ENCODE measurements around the gene MSTO1. TPM values are rescaled to one million over a fixed set of nuclear protein-coding genes. Genes with fewer than 3 reads are reported as not detected.
"Not testable (repeated sequence)": the region's sequence is repeated elsewhere in the genome, so short reads cannot be mapped to it uniquely, and the experiment has no call there.

The MSTO1 gene
- polyA plus RNA-seq, 1 donor from 2014 or later = 53.8 TPM

DNA sequence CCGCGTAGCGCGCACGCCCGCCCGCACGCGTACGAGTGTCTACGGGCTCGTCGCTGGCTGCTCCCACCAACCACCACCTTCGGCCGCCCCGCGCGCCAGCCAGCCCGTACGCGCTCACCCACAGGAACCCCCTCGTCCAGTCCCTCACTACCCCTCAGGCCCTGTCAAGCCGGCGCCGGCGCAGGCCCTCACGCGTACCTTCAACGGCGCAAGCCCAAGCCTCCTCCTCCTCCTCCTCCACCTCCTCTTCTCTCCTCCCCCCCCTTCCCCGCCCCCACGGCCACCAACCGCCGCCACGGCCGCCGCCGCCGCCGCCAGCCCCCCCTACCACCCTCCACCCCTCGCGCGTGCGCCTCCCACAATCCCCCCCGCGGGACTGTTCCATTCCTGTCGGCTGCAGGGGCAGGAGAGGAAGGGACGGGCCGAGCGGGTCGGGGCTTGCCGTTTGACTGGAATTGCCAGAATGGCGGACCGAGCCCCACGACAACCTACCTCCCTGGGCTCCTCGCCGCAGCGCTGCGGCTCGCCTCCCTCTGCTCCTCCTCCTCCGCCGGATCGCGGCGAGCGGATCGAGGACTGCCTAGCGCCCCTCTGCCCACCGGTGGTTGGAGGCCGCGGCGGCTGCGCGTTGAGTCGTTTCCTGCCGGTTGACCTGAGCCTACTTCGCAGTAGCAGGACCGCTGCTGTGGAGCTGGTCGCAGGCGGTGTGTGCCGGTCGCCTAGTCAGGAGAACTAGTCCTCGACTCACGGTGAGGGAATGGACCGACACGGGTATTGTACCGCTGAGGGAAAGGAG, 47.2 kb upstream of the MSTO1 start, which contains the start of gene ASH1L:
Gene ASH1L (minus strand): TSS at position 223 of the 796 bp plus-strand sequence. CDS start 41,284 bp downstream, outside the sequence.
- H3K4me2 ChIP-seq (ENCODE audit: low read length) = peak within 1 kb of the TSS; percentile 76
- peak within 1 kb of the TSS; percentile 100 for H3K27ac ChIP-seq (ENCODE audit: low read length)
- no peaks in the 10 kb centered on the region for H3K9me3 ChIP-seq (ENCODE audit: low read length)
- peak within 1 kb of the TSS; percentile 99 for H3K9ac ChIP-seq (ENCODE audit: low read length)
- TF ChIP-seq MXI1 (conservative IDR thresholded peaks at IDR 0.05; ENCODE audit: poor library complexity, severe bottlenecking) (no peak), SMC3 (conservative IDR thresholded peaks at IDR 0.05; ENCODE audit: poor library complexity) (no peak), TAF1 (IDR thresholded peaks at IDR 0.05; ENCODE audit: low read depth) (peak; percentile 63), POLR2AphosphoS5 (IDR thresholded peaks at IDR 0.05) (peak; percentile 83), EZH2 (IDR thresholded peaks at IDR 0.05; ENCODE audit: borderline replicate concordance, insufficient read depth, low read length, poor library complexity, severe bottlenecking) (no peak), RAD21 (conservative IDR thresholded peaks at IDR 0.05) (peak; percentile 52), EP300 (conservative IDR thresholded peaks at IDR 0.05; ENCODE audit: poor library complexity, severe bottlenecking) (peak; percentile 52)
- TF ChIP-seq, protein P1, sequence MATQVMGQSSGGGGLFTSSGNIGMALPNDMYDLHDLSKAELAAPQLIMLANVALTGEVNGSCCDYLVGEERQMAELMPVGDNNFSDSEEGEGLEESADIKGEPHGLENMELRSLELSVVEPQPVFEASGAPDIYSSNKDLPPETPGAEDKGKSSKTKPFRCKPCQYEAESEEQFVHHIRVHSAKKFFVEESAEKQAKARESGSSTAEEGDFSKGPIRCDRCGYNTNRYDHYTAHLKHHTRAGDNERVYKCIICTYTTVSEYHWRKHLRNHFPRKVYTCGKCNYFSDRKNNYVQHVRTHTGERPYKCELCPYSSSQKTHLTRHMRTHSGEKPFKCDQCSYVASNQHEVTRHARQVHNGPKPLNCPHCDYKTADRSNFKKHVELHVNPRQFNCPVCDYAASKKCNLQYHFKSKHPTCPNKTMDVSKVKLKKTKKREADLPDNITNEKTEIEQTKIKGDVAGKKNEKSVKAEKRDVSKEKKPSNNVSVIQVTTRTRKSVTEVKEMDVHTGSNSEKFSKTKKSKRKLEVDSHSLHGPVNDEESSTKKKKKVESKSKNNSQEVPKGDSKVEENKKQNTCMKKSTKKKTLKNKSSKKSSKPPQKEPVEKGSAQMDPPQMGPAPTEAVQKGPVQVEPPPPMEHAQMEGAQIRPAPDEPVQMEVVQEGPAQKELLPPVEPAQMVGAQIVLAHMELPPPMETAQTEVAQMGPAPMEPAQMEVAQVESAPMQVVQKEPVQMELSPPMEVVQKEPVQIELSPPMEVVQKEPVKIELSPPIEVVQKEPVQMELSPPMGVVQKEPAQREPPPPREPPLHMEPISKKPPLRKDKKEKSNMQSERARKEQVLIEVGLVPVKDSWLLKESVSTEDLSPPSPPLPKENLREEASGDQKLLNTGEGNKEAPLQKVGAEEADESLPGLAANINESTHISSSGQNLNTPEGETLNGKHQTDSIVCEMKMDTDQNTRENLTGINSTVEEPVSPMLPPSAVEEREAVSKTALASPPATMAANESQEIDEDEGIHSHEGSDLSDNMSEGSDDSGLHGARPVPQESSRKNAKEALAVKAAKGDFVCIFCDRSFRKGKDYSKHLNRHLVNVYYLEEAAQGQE (IDR thresholded peaks at IDR 0.05; ENCODE audit: borderline replicate concordance) = peak; percentile 60
- TF ChIP-seq, protein P2, sequence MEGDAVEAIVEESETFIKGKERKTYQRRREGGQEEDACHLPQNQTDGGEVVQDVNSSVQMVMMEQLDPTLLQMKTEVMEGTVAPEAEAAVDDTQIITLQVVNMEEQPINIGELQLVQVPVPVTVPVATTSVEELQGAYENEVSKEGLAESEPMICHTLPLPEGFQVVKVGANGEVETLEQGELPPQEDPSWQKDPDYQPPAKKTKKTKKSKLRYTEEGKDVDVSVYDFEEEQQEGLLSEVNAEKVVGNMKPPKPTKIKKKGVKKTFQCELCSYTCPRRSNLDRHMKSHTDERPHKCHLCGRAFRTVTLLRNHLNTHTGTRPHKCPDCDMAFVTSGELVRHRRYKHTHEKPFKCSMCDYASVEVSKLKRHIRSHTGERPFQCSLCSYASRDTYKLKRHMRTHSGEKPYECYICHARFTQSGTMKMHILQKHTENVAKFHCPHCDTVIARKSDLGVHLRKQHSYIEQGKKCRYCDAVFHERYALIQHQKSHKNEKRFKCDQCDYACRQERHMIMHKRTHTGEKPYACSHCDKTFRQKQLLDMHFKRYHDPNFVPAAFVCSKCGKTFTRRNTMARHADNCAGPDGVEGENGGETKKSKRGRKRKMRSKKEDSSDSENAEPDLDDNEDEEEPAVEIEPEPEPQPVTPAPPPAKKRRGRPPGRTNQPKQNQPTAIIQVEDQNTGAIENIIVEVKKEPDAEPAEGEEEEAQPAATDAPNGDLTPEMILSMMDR (IDR thresholded peaks at IDR 0.05; ENCODE audit: poor library complexity, severe bottlenecking) = no peak
- H3F3A ChIP-seq (ENCODE audit: insufficient read depth, low read length, poor library complexity, severe bottlenecking) = peaks cover 3% of the 10 kb centered on the region
- no peaks in the 10 kb centered on the region for H3K9me2 ChIP-seq (ENCODE audit: insufficient read depth, low read length)
- no peaks in the 10 kb centered on the region for H3K36me3 ChIP-seq (ENCODE audit: insufficient read depth, low read length)
- peaks cover 4% of the 10 kb centered on the region for H4K20me1 ChIP-seq (ENCODE audit: insufficient read depth)
- peak within 1 kb of the TSS; percentile 87 for H2AFZ ChIP-seq (ENCODE audit: low read depth, low read length)
- H3K79me2 ChIP-seq (replicated peaks; ENCODE audit: insufficient read depth, low read length) = peaks cover 56% of the 10 kb centered on the region
- peak within 1 kb of the TSS; percentile 88 for H3K4me3 ChIP-seq (ENCODE audit: low read length)
- no peaks in the 10 kb centered on the region for H3K27me3 ChIP-seq (ENCODE audit: insufficient read depth, low read depth, low read length)

DNA sequence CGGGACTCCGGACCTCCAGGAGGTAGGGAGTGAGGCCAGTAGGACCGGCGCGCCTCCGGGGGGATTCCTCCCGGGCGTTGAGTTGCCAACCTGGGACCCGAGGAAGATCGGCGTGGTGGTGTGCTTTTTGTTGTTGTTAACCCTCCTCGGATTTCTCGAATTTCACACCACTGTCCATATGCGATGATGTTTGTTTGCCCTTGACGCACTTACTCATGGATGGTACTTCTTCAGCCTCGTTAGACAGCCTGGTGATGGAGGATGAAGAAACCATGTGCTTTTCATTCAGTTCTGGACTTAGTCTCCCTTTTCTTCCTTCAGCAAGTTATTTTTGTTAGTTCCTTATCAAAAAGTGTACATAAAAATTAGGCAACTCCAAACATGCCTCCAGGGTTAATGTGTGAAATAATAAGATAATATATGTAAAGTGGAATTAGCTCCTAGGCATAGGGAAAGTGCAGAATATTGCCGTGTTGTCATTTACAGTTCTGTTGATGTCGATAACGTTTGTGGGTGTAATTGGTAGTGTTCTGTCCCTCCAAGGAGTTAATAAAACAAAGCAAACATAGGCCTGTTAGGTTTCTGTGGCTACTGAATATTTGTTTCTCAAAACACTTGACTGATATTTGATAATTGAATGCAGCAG, 46.5 kb upstream of the MSTO1 start:
- H3K36me3 ChIP-seq (ENCODE audit: insufficient read depth, low read length); H3K27me3 ChIP-seq (ENCODE audit: insufficient read depth, low read depth, low read length); H4K20me1 ChIP-seq (ENCODE audit: insufficient read depth); H3K9me2 ChIP-seq (ENCODE audit: insufficient read depth, low read length); H3F3A ChIP-seq (ENCODE audit: insufficient read depth, low read length, poor library complexity, severe bottlenecking); H3K9me3 ChIP-seq (ENCODE audit: low read length): not testable (repeated sequence)
- H2AFZ ChIP-seq (ENCODE audit: low read depth, low read length) = peak overlapping the region; percentile 87
- H3K9ac ChIP-seq (ENCODE audit: low read length) = peak overlapping the region; percentile 99
- H3K79me2 ChIP-seq (replicated peaks; ENCODE audit: insufficient read depth, low read length) = peaks cover 48% of the 10 kb centered on the region
- H3K27ac ChIP-seq (ENCODE audit: low read length) = peak overlapping the region; percentile 100
- peak overlapping the region; percentile 88 for H3K4me3 ChIP-seq (ENCODE audit: low read length)
- H3K4me2 ChIP-seq (ENCODE audit: low read length) = peak overlapping the region; percentile 76
- TF ChIP-seq SMC3 (conservative IDR thresholded peaks at IDR 0.05; ENCODE audit: poor library complexity) (peak; percentile 60), EP300 (conservative IDR thresholded peaks at IDR 0.05; ENCODE audit: poor library complexity, severe bottlenecking) (peak; percentile 8), MXI1 (conservative IDR thresholded peaks at IDR 0.05; ENCODE audit: poor library complexity, severe bottlenecking) (peak; percentile 93)
